IMR-90 (cell line): ENCODE measurements around the gene REPS2. TPM values are rescaled to one million over a fixed set of nuclear protein-coding genes. Genes with fewer than 3 reads are reported as not detected.

ENCODE experiments used
- ATAC-seq: fragments of 200-7000 bp; cut with Tn5 transposase; 2 replicates; pipeline ENCODE4 v1.9.1; 2020; ENCODE audit warnings: low read depth, mild to moderate bottlenecking, moderate library complexity
- BruUV-seq: library from RNA; stranded (reverse); fragments of 400-500 nt; replicated peaks from 2 replicates; lab custom pipeline; 2021; lab: Mats Ljungman, UMichigan
- CTCF ChIA-PET: fragments of 300-600 bp; formaldehyde crosslinking; extraction: SDS; loops from one replicate; lab custom pipeline; 2021; ENCODE audit warnings: antibody characterized with exemption; lab: Yijun Ruan, JAX
- POLR2A ChIA-PET: fragments of 300-600 bp; sonication (Branson Sonifier 250); formaldehyde crosslinking; loops from one replicate; lab custom pipeline; 2022; ENCODE audit warnings: antibody characterized with exemption; ENCODE audit not compliant: unreplicated experiment; lab: Charles Lee
- DNase-seq: peaks from one replicate; pipeline ENCODE4 v3.0.0; 2013
- H2AFZ ChIP-seq: replicated peaks from 2 replicates; pipeline ENCODE3; 2013; ENCODE audit warnings: low read length, mild to moderate bottlenecking; ENCODE audit not compliant: poor library complexity
- H2AK5ac ChIP-seq: 2 replicates; pipeline ENCODE4 v1.6.1; 2013; ENCODE audit warnings: low read depth, low read length, inconsistent platforms
- H2AK9ac ChIP-seq: replicated peaks from 2 replicates; pipeline ENCODE3; 2013; ENCODE audit warnings: mild to moderate bottlenecking, low read depth, low read length, moderate library complexity; ENCODE audit not compliant: poor library complexity
- H2BK120ac ChIP-seq: 2 replicates; pipeline ENCODE4 v1.6.1; 2013; ENCODE audit warnings: low read depth, low read length, inconsistent platforms
- H2BK15ac ChIP-seq: 3 replicates; pipeline ENCODE4 v1.6.1; 2013; ENCODE audit warnings: low read depth, low read length, inconsistent platforms
- H2BK20ac ChIP-seq: 2 replicates; pipeline ENCODE4 v1.6.1; 2013; ENCODE audit warnings: low read depth, mild to moderate bottlenecking, inconsistent platforms, low read length, moderate library complexity
- H2BK5ac ChIP-seq: 2 replicates; pipeline ENCODE4 v1.6.1; 2013; ENCODE audit warnings: mild to moderate bottlenecking, low read depth, low read length, inconsistent platforms; ENCODE audit not compliant: poor library complexity, severe bottlenecking
- H3K14ac ChIP-seq: replicated peaks from 2 replicates; pipeline ENCODE4 v1.6.1; 2013; ENCODE audit warnings: low read depth, low read length, inconsistent platforms
- H3K18ac ChIP-seq: 2 replicates; pipeline ENCODE4 v1.6.1; 2013; ENCODE audit warnings: low read depth, low read length, control low read depth
- H3K23ac ChIP-seq: 2 replicates; pipeline ENCODE4 v1.6.1; 2013; ENCODE audit warnings: low read depth, low read length, inconsistent platforms
- H3K27ac ChIP-seq: 2 replicates; pipeline ENCODE4 v1.5.1; 2013; ENCODE audit warnings: mild to moderate bottlenecking, control low read depth, low read length; ENCODE audit not compliant: insufficient read depth
- H3K27me3 ChIP-seq: 2 replicates; pipeline ENCODE4 v1.6.1; 2013; ENCODE audit warnings: low read length; ENCODE audit not compliant: control insufficient read depth, insufficient read depth
- H3K36me3 ChIP-seq: 2 replicates; pipeline ENCODE4 v1.6.1; 2013; ENCODE audit warnings: low read length, mixed read lengths; ENCODE audit not compliant: control insufficient read depth, insufficient read depth
- H3K4ac ChIP-seq: 2 replicates; pipeline ENCODE4 v1.6.1; 2013; ENCODE audit warnings: low read depth, low read length, inconsistent platforms
- H3K4me1 ChIP-seq: 2 replicates; pipeline ENCODE4 v1.6.1; 2013; ENCODE audit warnings: low read length, mixed read lengths; ENCODE audit not compliant: control insufficient read depth, insufficient read depth
- H3K4me2 ChIP-seq: 2 replicates; pipeline ENCODE4 v1.6.1; 2013; ENCODE audit warnings: low read depth, mild to moderate bottlenecking, control low read depth, low read length, moderate library complexity
- H3K4me3 ChIP-seq: 2 replicates; pipeline ENCODE4 v1.5.1; 2013; ENCODE audit warnings: low read depth, mild to moderate bottlenecking, control low read depth, low read length, moderate library complexity; ENCODE audit not compliant: insufficient read depth
- H3K56ac ChIP-seq: 2 replicates; pipeline ENCODE4 v1.6.1; 2013; ENCODE audit warnings: low read length, inconsistent platforms; ENCODE audit not compliant: insufficient read depth; ENCODE audit errors: extremely low read depth
- H3K79me1 ChIP-seq, 2 experiments: 2 replicates each; pipeline ENCODE4 v1.6.1; 2013; ENCODE audit warnings: low read length in 2 of 2, inconsistent platforms in 1 of 2, low read depth in 1 of 2
- H3K9ac ChIP-seq: 2 replicates; pipeline ENCODE4 v1.6.1; 2013; ENCODE audit warnings: low read depth, low read length, control low read depth
- H3K9me1 ChIP-seq: 2 replicates; pipeline ENCODE4 v1.6.1; 2013; ENCODE audit warnings: low read length, inconsistent platforms; ENCODE audit not compliant: insufficient read depth
- H3K9me3 ChIP-seq: 2 replicates; pipeline ENCODE4 v1.6.1; 2013; ENCODE audit warnings: low read length; ENCODE audit not compliant: control insufficient read depth, insufficient read depth
- H4K20me1 ChIP-seq: 2 replicates; pipeline ENCODE4 v1.6.1; 2013; ENCODE audit warnings: low read length, inconsistent platforms; ENCODE audit not compliant: insufficient read depth
- H4K5ac ChIP-seq: 2 replicates; pipeline ENCODE4 v1.6.1; 2013; ENCODE audit warnings: mild to moderate bottlenecking, low read depth, low read length, control low read depth
- H4K8ac ChIP-seq, 2 experiments: 2 replicates each; pipeline ENCODE4 v1.6.1; 2013; ENCODE audit warnings: low read depth in 2 of 2, low read length in 2 of 2, control low read depth in 1 of 2, inconsistent platforms in 1 of 2
- H4K91ac ChIP-seq: 2 replicates; pipeline ENCODE4 v1.6.1; 2013; ENCODE audit warnings: low read depth, low read length, inconsistent platforms; ENCODE audit not compliant: insufficient read depth
- BHLHE40 ChIP-seq: fragments of 150-350 bp; IDR thresholded peaks from 2 replicates; pipeline ENCODE4 v1.6.1; 2016; ENCODE audit warnings: mild to moderate bottlenecking, low read depth, low read length
- CEBPB ChIP-seq: IDR thresholded peaks from 2 replicates; pipeline ENCODE4 v1.6.1; 2012; ENCODE audit warnings: low read depth, low read length, improper control_type of control experiment
- CHD1 ChIP-seq: IDR thresholded peaks from 2 replicates; pipeline ENCODE4 v1.6.1; 2012; ENCODE audit warnings: low read depth, low read length, improper control_type of control experiment
- FOS ChIP-seq: fragments of 150-350 bp; IDR thresholded peaks from 2 replicates; pipeline ENCODE4 v1.6.1; 2016; ENCODE audit warnings: low read depth, low read length
- MAFK ChIP-seq: IDR thresholded peaks from 2 replicates; pipeline ENCODE4 v1.6.1; 2012; ENCODE audit warnings: low read depth, low read length, improper control_type of control experiment
- MAZ ChIP-seq: IDR thresholded peaks from 2 replicates; pipeline ENCODE4 v1.6.1; 2012; ENCODE audit warnings: low read depth, mild to moderate bottlenecking, low read length, improper control_type of control experiment, moderate library complexity, borderline replicate concordance
- MXI1 ChIP-seq: IDR thresholded peaks from 2 replicates; pipeline ENCODE4 v1.6.1; 2012; ENCODE audit warnings: low read depth, mild to moderate bottlenecking, low read length, moderate library complexity, borderline replicate concordance
- NFE2L2 ChIP-seq: fragments of 150-350 bp; IDR thresholded peaks from 2 replicates; pipeline ENCODE4 v1.6.1; 2016; ENCODE audit warnings: low read depth, mild to moderate bottlenecking, low read length
- POLR2A ChIP-seq: IDR thresholded peaks from 2 replicates; pipeline ENCODE4 v1.6.1; 2012; ENCODE audit warnings: mild to moderate bottlenecking, low read depth, low read length
- RAD21 ChIP-seq: IDR thresholded peaks from 2 replicates; pipeline ENCODE4 v1.6.1; 2012; ENCODE audit warnings: low read length, improper control_type of control experiment
- RCOR1 ChIP-seq: IDR thresholded peaks from 2 replicates; pipeline ENCODE4 v1.6.1; 2012; ENCODE audit warnings: mild to moderate bottlenecking, low read length, improper control_type of control experiment; ENCODE audit not compliant: insufficient replicate concordance
- RFX5 ChIP-seq: IDR thresholded peaks from 2 replicates; pipeline ENCODE4 v1.8.0; 2012; ENCODE audit warnings: low read depth, mild to moderate bottlenecking, low read length, moderate library complexity
- SMC3 ChIP-seq: fragments of 150-350 bp; IDR thresholded peaks from 2 replicates; pipeline ENCODE4 v1.6.1; 2016; ENCODE audit warnings: low read depth, mild to moderate bottlenecking, antibody characterized with exemption, low read length, moderate library complexity
- WGBS, 2 experiments: methylation state at CpG; one replicate each; pipeline versions ENCODE4 v1.1.5 to v1.1.7; 2013; ENCODE audit warnings: missing lambda C conversion rate in 2 of 2; ENCODE audit not compliant: insufficient read length in 1 of 2; ENCODE audit errors: extremely low coverage in 2 of 2; 5-methylcytosine and 5-hydroxymethylcytosine counted together
- dilution Hi-C: fragments of 300-500 bp; cut with HindIII; formaldehyde crosslinking; loops from one replicate; pipeline ENCODE4 v1.14.3; 2018; ENCODE audit warnings: low sequenced_read_pairs; ENCODE audit not compliant: unreplicated experiment
- in situ Hi-C: fragments of 300-500 bp; cut with MboI; formaldehyde crosslinking; loops from 3 replicates; pipeline ENCODE4 v1.14.3; 2019; ENCODE audit warnings: low sequenced_read_pairs, inconsistent platforms, mixed read lengths
- intact Hi-C: fragments of 100-400 bp; cut with micrococcal nuclease; formaldehyde crosslinking; loops from 2 replicates; pipeline ENCODE4 v1.10.0; 2022
- polyA plus RNA-seq, 3 experiments: library from polyadenylated mRNA; depleted of rRNA; stranded (reverse); fragments of >200 nt; gene quantifications; 2 replicates each; pipeline ENCODE4 v1.2.3, GENCODE V29; 2012; ENCODE audit warnings: low replicate concordance in 1 of 3
- total RNA-seq: library from RNA; depleted of rRNA; stranded (reverse); fragments of >200 nt; gene quantifications from 2 replicates; pipeline ENCODE4 v1.2.3, GENCODE V29; 2012
- TF ChIP-seq, protein P1 (sequence below): conservative IDR thresholded peaks from 2 replicates; pipeline ENCODE4 v1.5.1; 2012; ENCODE audit warnings: mild to moderate bottlenecking, low read depth, low read length, improper control_type of control experiment
- TF ChIP-seq, protein P2 (sequence below): fragments of 150-350 bp; IDR thresholded peaks from 2 replicates; pipeline ENCODE4 v1.6.1; 2016; ENCODE audit warnings: low read depth, mild to moderate bottlenecking, low read length, moderate library complexity, borderline replicate concordance
- TF ChIP-seq, protein P3 (sequence below): fragments of 150-350 bp; IDR thresholded peaks from 2 replicates; pipeline ENCODE4 v1.6.1; 2017; ENCODE audit warnings: mild to moderate bottlenecking, antibody characterized with exemption, low read length, low read depth

REPS2 gene
- total and polyA plus RNA-seq, 2 of the 4 experiments (the other 2 are of a cell fraction), result 0.02 to 0.18 TPM

DNA sequence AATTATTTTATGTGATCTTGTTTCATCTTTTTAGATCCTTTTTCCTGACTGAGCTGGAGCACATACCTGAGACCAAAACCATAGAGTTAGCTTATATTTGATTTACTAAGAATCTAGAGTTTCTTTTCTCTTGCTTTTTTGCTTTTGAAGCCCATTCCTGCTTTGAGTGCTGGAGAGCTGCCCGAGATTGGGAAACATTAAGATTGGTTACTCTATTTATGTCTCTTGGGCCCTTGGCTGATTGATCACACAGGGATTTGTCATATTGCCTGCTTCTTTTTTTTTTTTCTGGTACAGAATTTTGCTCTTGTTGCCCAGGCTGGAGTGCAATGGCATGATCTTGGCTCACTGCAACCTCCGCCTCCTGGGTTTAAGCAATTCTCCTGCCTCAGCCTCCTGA is 73.9 kb downstream of the REPS2 start:
- no TSS peak for BruUV-seq
- ATAC-seq (no peak), DNase-seq (no peak)
- no peaks in the 10 kb centered on the region for H3K79me1 ChIP-seq
- no peak overlapping the region for H3K4me2 ChIP-seq
- no peaks in the 10 kb centered on the region for H3K9me1 ChIP-seq
- no peaks in the 10 kb centered on the region for H3K4me1 ChIP-seq
- no peak overlapping the region for H2BK15ac ChIP-seq
- H2AFZ ChIP-seq, result no peak overlapping the region
- H4K5ac ChIP-seq, result no peak overlapping the region
- H3K9ac ChIP-seq, result no peak overlapping the region
- H2BK5ac ChIP-seq, result no peak overlapping the region
- no peak overlapping the region for H3K27ac ChIP-seq
- H3K9me3 ChIP-seq, result no peaks in the 10 kb centered on the region
- no peak overlapping the region for H2BK120ac ChIP-seq
- POLR2A ChIA-PET, result no interaction called here
- no peaks in the 10 kb centered on the region for H4K20me1 ChIP-seq
- H3K14ac ChIP-seq, result no peak overlapping the region
- H3K27me3 ChIP-seq, result peaks cover 9% of the 10 kb centered on the region
- WGBS, 2 experiments, result no CpG with 5 or more reads among the region's 2 CpGs
- dilution Hi-C loops (no loop called here), intact Hi-C loops (no loop called here), in situ Hi-C loops (no loop called here)
- CTCF ChIA-PET, result interaction anchor here (0.6 kb wide), 1 partner anchor 199 kb away, joined by 4 read pairs; no protein-coding TSS in a partner anchor
- H3K4me3 ChIP-seq, result no peak overlapping the region
- no peak overlapping the region for H3K4ac ChIP-seq
- H4K8ac ChIP-seq, result no peak overlapping the region
- no peak overlapping the region for H2BK20ac ChIP-seq
- H2AK5ac ChIP-seq, result no peak overlapping the region
- no peak overlapping the region for H3K56ac ChIP-seq
- H3K18ac ChIP-seq, result no peak overlapping the region
- no peak overlapping the region for H2AK9ac ChIP-seq
- TF ChIP-seq BHLHE40, result no peak
- TF ChIP-seq MAZ, result no peak
- TF ChIP-seq CHD1, result no peak
- TF ChIP-seq CEBPB, result no peak
- no peak for TF ChIP-seq SMC3
- TF ChIP-seq, protein P1, sequence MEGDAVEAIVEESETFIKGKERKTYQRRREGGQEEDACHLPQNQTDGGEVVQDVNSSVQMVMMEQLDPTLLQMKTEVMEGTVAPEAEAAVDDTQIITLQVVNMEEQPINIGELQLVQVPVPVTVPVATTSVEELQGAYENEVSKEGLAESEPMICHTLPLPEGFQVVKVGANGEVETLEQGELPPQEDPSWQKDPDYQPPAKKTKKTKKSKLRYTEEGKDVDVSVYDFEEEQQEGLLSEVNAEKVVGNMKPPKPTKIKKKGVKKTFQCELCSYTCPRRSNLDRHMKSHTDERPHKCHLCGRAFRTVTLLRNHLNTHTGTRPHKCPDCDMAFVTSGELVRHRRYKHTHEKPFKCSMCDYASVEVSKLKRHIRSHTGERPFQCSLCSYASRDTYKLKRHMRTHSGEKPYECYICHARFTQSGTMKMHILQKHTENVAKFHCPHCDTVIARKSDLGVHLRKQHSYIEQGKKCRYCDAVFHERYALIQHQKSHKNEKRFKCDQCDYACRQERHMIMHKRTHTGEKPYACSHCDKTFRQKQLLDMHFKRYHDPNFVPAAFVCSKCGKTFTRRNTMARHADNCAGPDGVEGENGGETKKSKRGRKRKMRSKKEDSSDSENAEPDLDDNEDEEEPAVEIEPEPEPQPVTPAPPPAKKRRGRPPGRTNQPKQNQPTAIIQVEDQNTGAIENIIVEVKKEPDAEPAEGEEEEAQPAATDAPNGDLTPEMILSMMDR, result no peak
- TF ChIP-seq MXI1, result no peak
- TF ChIP-seq, protein P2, sequence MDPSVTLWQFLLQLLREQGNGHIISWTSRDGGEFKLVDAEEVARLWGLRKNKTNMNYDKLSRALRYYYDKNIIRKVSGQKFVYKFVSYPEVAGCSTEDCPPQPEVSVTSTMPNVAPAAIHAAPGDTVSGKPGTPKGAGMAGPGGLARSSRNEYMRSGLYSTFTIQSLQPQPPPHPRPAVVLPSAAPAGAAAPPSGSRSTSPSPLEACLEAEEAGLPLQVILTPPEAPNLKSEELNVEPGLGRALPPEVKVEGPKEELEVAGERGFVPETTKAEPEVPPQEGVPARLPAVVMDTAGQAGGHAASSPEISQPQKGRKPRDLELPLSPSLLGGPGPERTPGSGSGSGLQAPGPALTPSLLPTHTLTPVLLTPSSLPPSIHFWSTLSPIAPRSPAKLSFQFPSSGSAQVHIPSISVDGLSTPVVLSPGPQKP, result no peak
- TF ChIP-seq MAFK, result no peak
- no peak for TF ChIP-seq FOS
- TF ChIP-seq RAD21, result no peak
- TF ChIP-seq, protein P3, sequence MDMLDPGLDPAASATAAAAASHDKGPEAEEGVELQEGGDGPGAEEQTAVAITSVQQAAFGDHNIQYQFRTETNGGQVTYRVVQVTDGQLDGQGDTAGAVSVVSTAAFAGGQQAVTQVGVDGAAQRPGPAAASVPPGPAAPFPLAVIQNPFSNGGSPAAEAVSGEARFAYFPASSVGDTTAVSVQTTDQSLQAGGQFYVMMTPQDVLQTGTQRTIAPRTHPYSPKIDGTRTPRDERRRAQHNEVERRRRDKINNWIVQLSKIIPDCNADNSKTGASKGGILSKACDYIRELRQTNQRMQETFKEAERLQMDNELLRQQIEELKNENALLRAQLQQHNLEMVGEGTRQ, result no peak
- TF ChIP-seq RFX5, result no peak
- no peak for TF ChIP-seq RCOR1
- TF ChIP-seq NFE2L2, result no peak
- TF ChIP-seq POLR2A, result no peak
- H4K91ac ChIP-seq, result no peak overlapping the region
- no peaks in the 10 kb centered on the region for H3K36me3 ChIP-seq
- H3K23ac ChIP-seq, result no peak overlapping the region
